HEK293 (cell line): Measurements from ENCODE around the gene HPD.

Experiments
- CTCF ChIA-PET: fragments of 350-600 bp; formaldehyde crosslinking; extraction: SDS; loops from one replicate; lab custom pipeline; 2021; ENCODE audit warnings: antibody characterized with exemption; lab: Yijun Ruan, JAX
- POLR2A ChIA-PET: fragments of 300-600 bp; formaldehyde crosslinking; extraction: SDS; loops from one replicate; lab custom pipeline; 2020; ENCODE audit warnings: antibody characterized with exemption, inconsistent platforms; lab: Yijun Ruan, JAX
- H3K27ac ChIP-seq: fragments of 200-500 bp; sonication (Bioruptor generic); 2 replicates; pipeline ENCODE4 v1.5.1; 2014; ENCODE audit warnings: low read depth, low read length, control low read depth, inconsistent platforms; ENCODE audit errors: extremely low read depth
- H3K36me3 ChIP-seq, 2 experiments: fragments of 200-500 bp in 1 of 2; sonication (Bioruptor generic) in 1 of 2; 1 replicate in 1 of 2; 2 replicates in 1 of 2; pipeline ENCODE4 v1.5.1; 2014 to 2017; ENCODE audit warnings: inconsistent platforms in 2 of 2, low read length in 2 of 2; ENCODE audit not compliant: control insufficient read depth in 2 of 2, insufficient read depth in 1 of 2
- H3K4me1 ChIP-seq: fragments of 200-500 bp; sonication (Bioruptor generic); 2 replicates; pipeline ENCODE4 v1.5.1; 2014; ENCODE audit warnings: mild to moderate bottlenecking, low read length, inconsistent platforms; ENCODE audit not compliant: control insufficient read depth, insufficient read depth
- H3K4me3 ChIP-seq: 2 replicates; pipeline ENCODE4 v1.5.1; 2011; ENCODE audit warnings: low read depth, mild to moderate bottlenecking, control low read depth, low read length, moderate library complexity
- H3K9me3 ChIP-seq: fragments of 200-500 bp; sonication (Bioruptor generic); 2 replicates; pipeline ENCODE4 v1.5.1; 2014; ENCODE audit warnings: low read depth, low read length, inconsistent platforms; ENCODE audit not compliant: control insufficient read depth, insufficient read depth
- OSR2 ChIP-seq: fragments of 450-650 bp; formaldehyde crosslinking; IDR thresholded peaks from 2 replicates; pipeline ENCODE4 v1.5.1; 2016; ENCODE audit warnings: missing biosample characterization, missing genetic modification characterization
- SETDB1 ChIP-seq: IDR thresholded peaks from one replicate; pipeline ENCODE4 v1.6.1; 2017; ENCODE audit warnings: mild to moderate bottlenecking, low read length, moderate library complexity, mixed read lengths; ENCODE audit not compliant: insufficient read length
- TCF7L2 ChIP-seq: IDR thresholded peaks from 2 replicates; pipeline ENCODE4 v1.6.1; 2011; ENCODE audit warnings: low read depth, mild to moderate bottlenecking, inconsistent platforms, low read length, moderate library complexity, borderline replicate concordance
- TSHZ1 ChIP-seq: fragments of 450-650 bp; formaldehyde crosslinking; IDR thresholded peaks from 2 replicates; pipeline ENCODE4 v1.5.1; 2016; ENCODE audit warnings: missing biosample characterization, missing genetic modification characterization, borderline replicate concordance
- ZBTB17 ChIP-seq: fragments of 450-650 bp; formaldehyde crosslinking; IDR thresholded peaks from 2 replicates; pipeline ENCODE4 v1.5.1; 2016; ENCODE audit warnings: missing biosample characterization, missing genetic modification characterization
- ZBTB26 ChIP-seq: fragments of 450-650 bp; formaldehyde crosslinking; optimal IDR thresholded peaks from 2 replicates; pipeline ENCODE3; 2016; ENCODE audit warnings: missing biosample characterization, mild to moderate bottlenecking, missing genetic modification characterization
- ZBTB48 ChIP-seq: fragments of 450-650 bp; formaldehyde crosslinking; IDR thresholded peaks from 2 replicates; pipeline ENCODE4 v1.5.1; 2016; ENCODE audit warnings: missing biosample characterization, missing genetic modification characterization
- ZFP37 ChIP-seq: fragments of 450-650 bp; formaldehyde crosslinking; IDR thresholded peaks from 2 replicates; pipeline ENCODE4 v1.5.1; 2016; ENCODE audit warnings: missing biosample characterization, missing genetic modification characterization
- ZNF138 ChIP-seq: fragments of 450-650 bp; formaldehyde crosslinking; IDR thresholded peaks from 2 replicates; pipeline ENCODE4 v1.5.1; 2016; ENCODE audit warnings: missing biosample characterization, missing genetic modification characterization, borderline replicate concordance
- ZNF140 ChIP-seq: fragments of 450-650 bp; formaldehyde crosslinking; IDR thresholded peaks from 2 replicates; pipeline ENCODE4 v1.5.1; 2016; ENCODE audit warnings: missing biosample characterization, missing genetic modification characterization
- ZNF155 ChIP-seq: fragments of 450-650 bp; formaldehyde crosslinking; IDR thresholded peaks from 2 replicates; pipeline ENCODE4 v1.5.1; 2016; ENCODE audit warnings: missing biosample characterization, missing genetic modification characterization
- ZNF221 ChIP-seq: fragments of 450-650 bp; formaldehyde crosslinking; IDR thresholded peaks from 2 replicates; pipeline ENCODE4 v1.5.1; 2017; ENCODE audit warnings: missing biosample characterization, missing genetic modification characterization, borderline replicate concordance
- ZNF23 ChIP-seq: fragments of 450-650 bp; formaldehyde crosslinking; IDR thresholded peaks from 2 replicates; pipeline ENCODE4 v1.5.1; 2016; ENCODE audit warnings: missing biosample characterization, missing genetic modification characterization, borderline replicate concordance
- ZNF292 ChIP-seq: fragments of 450-650 bp; formaldehyde crosslinking; IDR thresholded peaks from 2 replicates; pipeline ENCODE4 v1.5.1; 2016; ENCODE audit warnings: low read depth, missing biosample characterization, missing genetic modification characterization, borderline replicate concordance
- ZNF37A ChIP-seq: fragments of 450-650 bp; IDR thresholded peaks from 2 replicates; pipeline ENCODE4 v1.5.1; 2018; ENCODE audit warnings: missing biosample characterization, missing genetic modification characterization
- ZNF426 ChIP-seq: fragments of 450-650 bp; formaldehyde crosslinking; IDR thresholded peaks from 2 replicates; pipeline ENCODE4 v1.5.1; 2017; ENCODE audit warnings: missing biosample characterization, missing genetic modification characterization, mild to moderate bottlenecking, inconsistent platforms, moderate library complexity
- ZNF48 ChIP-seq: fragments of 450-650 bp; formaldehyde crosslinking; IDR thresholded peaks from 2 replicates; pipeline ENCODE4 v1.5.1; 2016; ENCODE audit warnings: missing biosample characterization, missing genetic modification characterization
- ZNF510 ChIP-seq: fragments of 450-650 bp; formaldehyde crosslinking; IDR thresholded peaks from 2 replicates; pipeline ENCODE4 v1.5.1; 2018; ENCODE audit warnings: mild to moderate bottlenecking, missing genetic modification characterization, missing biosample characterization; ENCODE audit not compliant: insufficient replicate concordance
- ZNF555 ChIP-seq: fragments of 450-650 bp; formaldehyde crosslinking; conservative IDR thresholded peaks from 2 replicates; pipeline ENCODE4 v1.5.1; 2017; ENCODE audit warnings: missing biosample characterization, mild to moderate bottlenecking, missing genetic modification characterization, inconsistent platforms
- ZNF624 ChIP-seq: fragments of 450-650 bp; formaldehyde crosslinking; IDR thresholded peaks from 2 replicates; pipeline ENCODE4 v1.5.1; 2017; ENCODE audit warnings: missing biosample characterization, missing genetic modification characterization
- ZNF692 ChIP-seq: fragments of 450-650 bp; formaldehyde crosslinking; IDR thresholded peaks from 2 replicates; pipeline ENCODE4 v1.5.1; 2016; ENCODE audit warnings: missing biosample characterization, missing genetic modification characterization
- ZNF707 ChIP-seq: fragments of 450-650 bp; formaldehyde crosslinking; IDR thresholded peaks from 2 replicates; pipeline ENCODE4 v1.5.1; 2016; ENCODE audit warnings: missing biosample characterization, missing genetic modification characterization
- ZNF768 ChIP-seq: fragments of 450-650 bp; formaldehyde crosslinking; IDR thresholded peaks from 2 replicates; pipeline ENCODE4 v1.5.1; 2018; ENCODE audit warnings: missing biosample characterization, mild to moderate bottlenecking, missing genetic modification characterization
- ZNF776 ChIP-seq: fragments of 450-650 bp; formaldehyde crosslinking; IDR thresholded peaks from 2 replicates; pipeline ENCODE4 v1.5.0; 2017; ENCODE audit warnings: missing biosample characterization, missing genetic modification characterization, borderline replicate concordance
- ZSCAN5A ChIP-seq: fragments of 450-650 bp; formaldehyde crosslinking; IDR thresholded peaks from 2 replicates; pipeline ENCODE4 v1.5.1; 2016; ENCODE audit warnings: missing biosample characterization, missing genetic modification characterization
- TF ChIP-seq, protein P1 (sequence below): fragments of 450-650 bp; formaldehyde crosslinking; IDR thresholded peaks from 2 replicates; pipeline ENCODE4 v1.5.1; 2017; ENCODE audit warnings: missing biosample characterization, missing genetic modification characterization

Gene HPD

GRCh38 chr12:121795034-121795968, 63.4 kb downstream of the HPD start:
- Histone ChIP-seq H3K36me3 (peaks cover 0 to 26% of the 10 kb centered on the region in 2 experiments; a peak in 1 of 3 replicates), H3K9me3 (no peaks in the 10 kb centered on the region), H3K27ac (no peak overlapping the region; the same call in 1 of the 2 replicates), H3K4me3 (no peak overlapping the region), H3K4me1 (peaks cover 17% of the 10 kb centered on the region)
- ChIA-PET CTCF (interaction anchor here (0.5 to 9.8 kb wide), 45 partner anchors 14 to 1095 kb away, joined by 3 to 393 read pairs (median 5); partner anchors contain the start of genes CFAP251, HPD, ORAI1 and PSMD9), POLR2A (interaction anchor here (0.6 to 8.9 kb wide), 11 partner anchors 8 to 109 kb away, joined by 3 to 165 read pairs (median 4); partner anchors contain the start of genes PSMD9 and SETD1B)
- TF ChIP-seq ZNF292 (tag by site-specific recombination): no peak
- TF ChIP-seq TSHZ1 (tag by site-specific recombination): no peak
- TF ChIP-seq, protein P1, sequence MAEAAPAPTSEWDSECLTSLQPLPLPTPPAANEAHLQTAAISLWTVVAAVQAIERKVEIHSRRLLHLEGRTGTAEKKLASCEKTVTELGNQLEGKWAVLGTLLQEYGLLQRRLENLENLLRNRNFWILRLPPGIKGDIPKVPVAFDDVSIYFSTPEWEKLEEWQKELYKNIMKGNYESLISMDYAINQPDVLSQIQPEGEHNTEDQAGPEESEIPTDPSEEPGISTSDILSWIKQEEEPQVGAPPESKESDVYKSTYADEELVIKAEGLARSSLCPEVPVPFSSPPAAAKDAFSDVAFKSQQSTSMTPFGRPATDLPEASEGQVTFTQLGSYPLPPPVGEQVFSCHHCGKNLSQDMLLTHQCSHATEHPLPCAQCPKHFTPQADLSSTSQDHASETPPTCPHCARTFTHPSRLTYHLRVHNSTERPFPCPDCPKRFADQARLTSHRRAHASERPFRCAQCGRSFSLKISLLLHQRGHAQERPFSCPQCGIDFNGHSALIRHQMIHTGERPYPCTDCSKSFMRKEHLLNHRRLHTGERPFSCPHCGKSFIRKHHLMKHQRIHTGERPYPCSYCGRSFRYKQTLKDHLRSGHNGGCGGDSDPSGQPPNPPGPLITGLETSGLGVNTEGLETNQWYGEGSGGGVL: no peak
- no peak for TF ChIP-seq ZNF140 (tag by site-specific recombination)
- TF ChIP-seq ZFP37 (tag by site-specific recombination): 0 out of 2 replicates have a peak, but pooled peaks have one; percentile 21
- no peak for TF ChIP-seq ZBTB17
- TF ChIP-seq ZNF707: no peak
- no peak for TF ChIP-seq ZNF624
- TF ChIP-seq SETDB1: no peak
- TF ChIP-seq ZNF555 (tag by site-specific recombination): no peak
- no peak for TF ChIP-seq ZSCAN5A (tag by site-specific recombination)
- no peak for TF ChIP-seq ZNF37A (tag by site-specific recombination)
- TF ChIP-seq ZNF138: no peak
- no peak for TF ChIP-seq ZNF692
- no peak for TF ChIP-seq ZNF426
- no peak for TF ChIP-seq ZNF510 (tag by site-specific recombination)
- TF ChIP-seq ZNF23 (tag by site-specific recombination): no peak
- no peak for TF ChIP-seq ZBTB48 (tag by site-specific recombination)
- TF ChIP-seq ZBTB26 (tag by site-specific recombination): no peak
- TF ChIP-seq ZNF776 (tag by site-specific recombination): no peak
- no peak for TF ChIP-seq TCF7L2
- no peak for TF ChIP-seq ZNF221 (tag by site-specific recombination)
- TF ChIP-seq ZNF155 (tag by site-specific recombination): no peak
- TF ChIP-seq OSR2 (tag by site-specific recombination): peak; percentile 37; the same call in 1 of the 2 replicates
- TF ChIP-seq ZNF768 (tag by site-specific recombination): no peak
- no peak for TF ChIP-seq ZNF48 (tag by site-specific recombination)
